Measurements from ENCODE around the gene IFNA5.

The IFNA5 gene

DNA sequence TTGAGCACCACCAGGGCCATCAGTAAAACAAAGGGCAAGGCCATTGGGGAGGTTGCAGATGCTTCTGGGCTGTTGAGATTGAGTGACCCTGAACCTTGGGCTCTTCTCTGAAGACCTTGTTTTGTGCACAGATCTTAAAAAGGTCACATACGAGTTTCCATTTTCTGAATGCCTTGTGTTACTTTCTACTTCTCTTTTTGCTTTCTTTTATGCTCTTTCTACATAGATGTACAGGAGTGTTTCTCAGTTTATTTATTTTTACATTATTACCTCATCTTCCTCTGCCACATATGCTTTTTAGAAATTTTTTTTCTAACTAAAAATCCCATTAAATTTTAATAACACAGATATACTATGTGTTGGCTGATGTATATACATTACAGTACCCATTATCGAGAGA is at the start of gene IFNA5:
Gene IFNA5, minus strand, starts transcription at position 101 of the 400 bp plus-strand sequence. Its CDS starts 57 bp downstream, at position 44.
- no peak for DNase-seq (ENCODE audit: low read depth)

GRCh38 chr9:21350787-21351186 is 45.7 kb upstream of the IFNA5 start, which contains the start of gene IFNA6:
Gene IFNA6 (minus strand): TSS chr9:21350887. CDS start chr9:21350887, 0 bp downstream.
- DNase-seq (ENCODE audit: low read depth), result no peak

GRCh38 chr9:21348430-21348970 is 43.4 kb upstream of the IFNA5 start:
- DNase-seq (ENCODE audit: low read depth), result no peak

DNA sequence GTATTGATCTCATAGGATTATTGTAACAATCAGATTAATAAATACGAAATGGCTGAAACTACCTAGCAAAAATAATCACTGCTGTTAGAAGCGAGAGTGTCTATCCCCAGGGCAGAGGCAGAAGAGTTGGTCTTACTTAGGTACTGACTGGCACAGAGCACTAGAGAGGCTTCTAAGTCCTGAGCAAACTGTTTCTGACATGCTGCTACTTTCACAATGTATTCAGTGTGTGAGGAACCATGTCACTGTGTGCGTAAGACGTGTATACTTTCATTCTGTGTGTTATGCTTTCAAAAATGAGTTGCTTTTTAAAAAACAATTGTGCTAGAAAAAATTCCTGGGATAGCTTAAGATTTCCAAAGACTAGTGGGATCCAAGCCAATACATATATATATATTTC is 35.6 kb upstream of the IFNA5 start:
- DNase-seq (ENCODE audit: low read depth), result no peak

- DNase-seq (ENCODE audit: low read depth), result no peak
Observed at GRCh38 chr9:21336457-21336856, 31.3 kb upstream of the IFNA5 start.

DNA sequence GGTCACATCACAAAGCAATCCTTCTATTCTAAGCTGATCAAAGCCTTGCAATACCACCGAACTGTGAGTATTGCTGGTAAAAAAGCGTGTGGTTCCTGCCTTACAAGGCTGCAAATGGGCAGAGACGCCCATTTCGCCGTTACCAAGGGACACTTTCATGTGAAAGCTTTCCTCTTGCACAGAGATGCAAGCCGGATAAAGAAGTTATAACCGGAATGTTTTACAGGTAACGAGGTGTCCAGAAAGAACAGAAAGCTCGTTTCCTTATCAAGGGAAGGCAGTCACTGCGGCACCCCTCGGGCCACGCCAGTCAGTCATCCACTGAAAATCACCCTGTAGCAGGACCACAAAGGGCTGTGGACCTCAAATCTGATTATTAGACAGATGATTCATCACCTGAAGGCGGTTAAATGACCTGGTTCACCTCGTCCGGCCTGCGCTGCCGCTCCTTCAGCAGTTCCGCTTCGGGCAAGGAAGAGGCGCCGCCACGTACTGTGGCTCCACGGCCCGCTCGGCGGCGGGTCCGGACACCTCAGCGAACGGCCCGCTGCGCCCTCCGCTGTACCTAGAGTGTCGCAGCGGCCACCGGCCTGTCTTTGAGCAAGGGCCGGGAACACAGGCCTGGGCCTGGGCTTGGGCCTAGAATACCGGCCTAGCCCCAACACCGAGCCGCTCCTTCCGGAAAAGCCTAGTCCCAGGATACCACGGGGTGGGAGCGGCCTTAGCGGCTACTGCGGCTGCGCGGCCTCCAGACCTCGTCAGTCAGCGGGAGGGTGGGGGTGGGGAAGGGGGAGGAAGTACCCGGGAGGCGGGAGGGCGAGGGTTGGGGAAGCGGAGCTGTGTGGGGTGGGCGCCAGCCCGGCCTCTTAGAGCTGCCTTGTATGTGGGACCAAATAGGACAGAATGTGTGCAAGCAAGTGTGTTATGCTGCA is 29.9 kb upstream of the IFNA5 start, which contains the start of gene KLHL9:
Gene KLHL9, minus strand, starts transcription at position 704 of the 932 bp plus-strand sequence. Its CDS starts 545 bp downstream, at position 159.
- no peak for DNase-seq (ENCODE audit: low read depth)

GRCh38 chr9:21333226-21333625 is 28.1 kb upstream of the IFNA5 start:
- DNase-seq (ENCODE audit: low read depth), result no peak

DNA sequence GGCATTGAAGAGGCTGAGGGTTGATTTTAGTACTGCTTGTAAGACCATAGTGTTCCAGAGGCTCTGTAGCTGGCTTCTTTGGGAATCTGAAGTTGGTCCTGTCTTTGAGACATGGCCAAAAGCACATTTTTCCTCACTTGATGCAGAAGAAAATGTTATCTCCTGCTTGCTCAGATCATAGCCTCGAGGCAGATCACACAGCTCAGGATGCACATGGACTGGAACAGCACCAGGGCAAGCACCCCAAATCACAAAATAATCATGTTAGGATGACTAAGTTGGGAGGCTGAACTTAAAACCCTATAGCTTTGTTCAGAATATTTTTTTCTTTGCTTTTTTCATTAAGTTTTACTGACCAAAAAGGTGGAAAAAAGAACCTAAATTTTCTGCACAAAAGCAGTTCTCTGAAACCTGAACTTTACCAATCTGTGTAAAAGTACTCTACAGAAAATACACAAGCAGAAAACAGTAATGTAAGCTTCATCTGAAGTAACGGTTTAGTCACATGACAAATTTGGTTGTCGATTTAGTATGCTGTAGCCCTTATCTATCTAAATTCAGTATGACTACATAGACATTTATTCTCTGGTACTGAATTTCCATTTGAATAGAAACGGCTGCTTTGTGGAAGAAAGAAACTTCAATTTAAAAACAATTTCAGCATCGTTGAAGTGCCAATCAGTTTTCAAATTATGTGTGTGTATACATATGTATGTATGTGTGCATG is 26.7 kb upstream of the IFNA5 start:
- DNase-seq (ENCODE audit: low read depth), result no peak

DNA sequence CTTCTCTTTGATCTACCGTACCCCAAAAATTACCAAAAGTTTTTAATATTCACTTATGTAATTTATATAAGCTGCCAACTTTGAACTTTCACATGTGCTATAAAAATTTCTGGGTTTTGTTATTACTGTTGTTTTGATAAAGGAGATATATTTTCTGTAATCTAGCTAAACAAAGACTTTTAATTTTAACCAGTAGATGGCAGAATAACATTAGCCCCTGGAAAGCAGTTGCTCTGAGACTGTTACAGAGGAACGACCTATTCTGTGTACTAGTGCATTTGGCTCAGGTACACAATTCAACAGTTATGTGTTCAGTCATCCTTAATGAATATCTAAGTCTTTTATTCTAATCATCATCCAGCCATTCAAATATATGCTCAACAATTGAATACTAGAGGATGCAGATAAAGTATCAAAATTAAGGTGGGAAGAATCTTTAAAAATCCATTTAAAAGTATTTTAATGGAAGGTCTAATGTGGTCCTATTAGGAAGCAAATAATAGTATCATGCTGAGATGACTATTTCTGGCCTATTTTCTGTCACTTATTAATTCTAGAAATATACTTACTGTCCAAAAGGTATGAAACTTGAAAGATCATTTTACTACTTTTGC is 21.5 kb upstream of the IFNA5 start:
- DNase-seq (ENCODE audit: low read depth), result no peak

GRCh38 chr9:21324047-21324446 is 18.9 kb upstream of the IFNA5 start:
- DNase-seq (ENCODE audit: low read depth), result no peak

DNA sequence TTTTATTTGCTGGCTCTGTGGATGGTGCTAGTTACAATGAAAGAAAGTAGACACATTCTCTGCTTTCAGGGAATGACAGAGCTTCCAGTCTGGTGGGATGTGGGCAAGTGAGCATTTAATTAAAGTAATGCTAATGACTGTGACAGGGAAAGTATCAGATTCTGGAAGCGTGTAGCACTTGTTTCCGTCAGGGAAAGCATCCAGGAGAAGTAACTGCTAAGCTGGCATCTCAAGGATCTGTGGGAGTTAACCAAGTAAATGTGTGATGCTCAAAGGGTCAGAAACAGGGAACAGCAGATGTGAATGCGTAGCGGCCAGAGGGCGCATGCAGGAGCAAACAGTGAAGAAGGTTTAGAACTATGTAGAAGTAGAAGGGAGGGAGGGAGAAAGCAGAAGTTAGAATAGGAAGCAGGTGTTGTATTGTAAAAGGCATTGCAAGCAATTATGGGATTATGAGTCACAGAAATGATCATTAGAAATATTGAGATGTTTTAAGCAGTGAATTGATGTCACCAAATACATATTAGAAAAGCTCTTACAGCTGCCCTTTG is 17.9 kb upstream of the IFNA5 start:
- DNase-seq (ENCODE audit: low read depth), result no peak

DNA sequence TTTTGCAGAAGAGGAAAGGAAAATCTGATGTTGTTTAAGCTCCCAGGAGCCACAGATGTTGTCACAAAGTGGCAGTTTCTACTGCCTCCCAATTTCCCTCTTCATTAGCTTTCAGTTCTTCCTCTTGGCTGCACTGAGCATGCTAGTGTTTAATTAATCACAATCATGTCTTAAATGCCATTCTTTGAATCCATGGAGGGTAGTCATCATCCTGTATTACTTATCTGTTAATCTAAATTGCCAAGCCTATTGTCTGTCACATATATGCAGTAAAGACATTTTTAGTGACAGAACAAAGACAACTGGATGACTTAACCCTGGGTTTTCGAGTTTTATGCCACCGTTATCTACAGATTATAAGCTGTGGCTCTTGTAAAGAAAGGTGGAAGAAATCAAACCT is 15.4 kb upstream of the IFNA5 start:
- DNase-seq (ENCODE audit: low read depth), result no peak

DNA sequence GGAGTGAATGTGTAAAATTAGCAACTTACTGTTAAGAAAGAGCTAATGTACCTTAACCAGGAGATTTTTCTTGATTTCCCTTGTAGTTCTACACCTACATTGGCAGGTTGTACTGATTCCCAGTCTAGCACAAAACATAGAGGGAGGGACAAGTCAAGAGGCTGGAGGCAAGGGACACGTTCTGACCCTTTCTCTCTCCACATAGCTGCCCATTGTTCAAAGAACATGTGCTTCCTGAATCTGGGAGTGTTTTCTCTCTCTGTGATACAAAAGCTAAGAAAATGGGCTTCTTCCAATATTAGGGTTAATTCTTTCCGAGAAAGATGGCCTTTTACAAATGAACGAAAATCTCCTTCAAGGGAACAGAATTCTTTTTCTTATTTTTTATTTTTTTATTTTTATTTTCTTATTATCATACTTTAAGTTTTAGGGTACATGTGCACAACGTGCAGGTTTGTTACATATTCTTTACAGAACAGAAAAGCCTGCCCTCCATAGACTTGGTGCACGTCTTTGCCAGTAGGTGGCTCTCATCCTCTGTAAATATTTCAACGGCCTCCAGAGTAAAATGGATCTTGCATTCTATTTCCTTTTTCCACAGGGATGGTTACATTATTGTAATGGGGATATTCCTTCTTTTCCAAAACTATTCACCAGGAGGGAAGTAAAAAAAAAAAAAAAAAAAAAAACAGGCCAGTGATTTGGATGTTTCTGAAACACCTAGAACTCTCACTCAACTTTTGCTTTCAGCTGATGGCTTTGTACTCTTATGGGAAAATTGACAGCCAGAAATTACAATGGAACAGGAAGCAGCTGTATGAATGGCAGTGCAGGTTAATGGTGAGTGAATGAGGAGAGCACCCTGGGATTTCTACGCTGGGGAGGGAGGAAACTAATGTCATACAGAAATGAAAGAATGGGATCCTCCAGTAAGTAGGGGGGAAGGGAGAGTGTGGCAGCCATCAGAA is 13.1 kb upstream of the IFNA5 start:
- no peak for DNase-seq (ENCODE audit: low read depth)

- no peak for DNase-seq (ENCODE audit: low read depth)
Observed at GRCh38 chr9:21316860-21317259, 11.7 kb upstream of the IFNA5 start.

GRCh38 chr9:21316032-21316842 is 11.1 kb upstream of the IFNA5 start:
- DNase-seq (ENCODE audit: low read depth), result no peak

GRCh38 chr9:21314152-21314551 is 9.0 kb upstream of the IFNA5 start:
- no peak for DNase-seq (ENCODE audit: low read depth)

DNA sequence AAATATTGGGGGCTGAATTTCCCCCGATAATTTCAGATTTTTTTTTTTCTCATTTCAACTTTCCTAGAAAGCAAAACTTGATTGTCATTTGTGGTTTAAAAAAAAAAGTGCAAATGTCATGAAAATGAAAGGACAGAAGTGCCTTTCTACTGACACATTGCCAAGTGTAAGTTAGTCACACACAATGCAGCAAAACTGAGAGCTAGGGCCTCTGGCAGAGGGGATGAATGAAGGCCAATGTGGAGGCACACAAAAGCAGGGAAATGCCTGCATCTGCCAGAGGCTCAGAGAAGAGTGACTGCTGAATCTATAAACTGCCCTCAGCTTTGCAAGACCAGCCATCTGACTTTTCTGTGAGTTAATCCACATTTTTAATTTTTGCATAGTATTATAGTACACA is 6.8 kb upstream of the IFNA5 start:
- DNase-seq (ENCODE audit: low read depth), result no peak

DNA sequence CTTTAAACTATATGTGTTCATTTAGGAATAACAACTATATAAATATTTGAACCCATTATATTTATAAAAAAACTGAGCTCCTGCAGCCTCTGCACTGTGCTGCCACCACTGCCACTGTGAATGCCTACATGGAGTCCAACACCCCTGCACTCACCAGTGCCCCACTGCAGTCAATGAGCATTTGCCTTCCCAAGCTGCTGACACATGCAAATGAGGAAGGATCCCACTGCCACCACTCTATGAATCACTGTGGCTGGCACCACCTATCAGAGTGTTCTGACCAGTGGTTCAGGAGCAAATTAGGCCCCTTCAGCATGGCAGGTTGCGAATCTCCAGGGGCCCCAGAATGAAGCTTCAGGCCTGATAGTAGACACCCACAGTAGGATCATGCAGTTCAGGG is 9.1 kb downstream of the IFNA5 start:
- DNase-seq (ENCODE audit: low read depth), result no peak

DNA sequence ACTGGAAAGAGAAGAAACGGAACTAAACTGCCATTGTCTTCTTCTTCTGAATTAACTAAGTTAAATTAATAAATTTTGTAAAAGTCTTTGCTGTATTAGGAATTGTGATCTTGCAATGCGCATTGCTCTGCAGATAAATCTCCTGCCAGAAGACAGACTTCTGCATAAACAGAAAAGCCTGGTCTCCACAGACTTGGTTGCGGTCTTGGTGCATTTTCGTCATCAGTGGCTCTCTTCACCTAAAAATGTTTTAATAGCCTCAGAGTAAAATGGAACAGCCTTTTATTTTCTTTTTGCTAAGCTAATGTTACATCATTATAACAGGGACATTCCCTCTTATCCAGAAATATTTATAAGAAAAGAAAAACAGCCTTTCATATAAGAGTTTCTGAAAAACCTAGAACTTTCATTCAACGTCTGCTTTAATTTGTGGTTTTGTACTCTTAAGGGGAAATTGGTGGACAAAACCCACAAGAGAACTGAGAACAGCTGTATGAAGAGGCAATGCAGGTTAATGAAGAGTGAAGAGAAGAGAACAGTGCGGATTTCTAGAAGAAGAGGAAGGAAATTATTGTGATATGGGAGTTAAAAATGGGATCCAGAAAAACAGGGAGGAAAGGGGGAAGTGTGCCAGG is 10.1 kb downstream of the IFNA5 start:
- DNase-seq (ENCODE audit: low read depth), result no peak
